Posterior cingulate gyrus (tissue), 11 donors: ENCODE results near the gene SCAMP4.
"Not testable (repeated sequence)": the region's sequence is repeated elsewhere in the genome, so short reads cannot be mapped to it uniquely, and the experiment has no call there.

ENCODE experiments used
- DNase-seq, 10 donors: peaks; one replicate each; pipeline versions ENCODE4 v3.0.0 to v3.0.0-alpha.2; 2020 to 2021; ENCODE audit warnings: mixed read lengths in 3 of 10
- intact Hi-C: fragments of 100-400 bp; cut with DNase I; formaldehyde crosslinking; loops from one replicate; pipeline ENCODE4 v1.15.1; 2023

SCAMP4 gene

GRCh38 chr19:1865172-1866010 lies 39.8 kb upstream of the SCAMP4 start:
- DNase-seq, result no peak
- intact Hi-C loops, result no loop called here

- intact Hi-C loops, result no loop called here
- DNase-seq, result no peak
Measured at GRCh38 chr19:1866693-1867348, 38.4 kb upstream of the SCAMP4 start.

- no peak for DNase-seq
- intact Hi-C loops, result no loop called here
Measured at GRCh38 chr19:1867349-1867724, 37.9 kb upstream of the SCAMP4 start.

GRCh38 chr19:1868971-1869370 lies 36.2 kb upstream of the SCAMP4 start:
- intact Hi-C loops, result no loop called here
- no peak for DNase-seq

- intact Hi-C loops, result no loop called here
- no peak for DNase-seq
Measured at GRCh38 chr19:1871140-1871597, 34.0 kb upstream of the SCAMP4 start.

GRCh38 chr19:1871630-1872029 lies 33.6 kb upstream of the SCAMP4 start:
- no peak for DNase-seq
- intact Hi-C loops, result no loop called here

- intact Hi-C loops, result no loop called here
Measured at GRCh38 chr19:1872807-1873523, 32.2 kb upstream of the SCAMP4 start.

GRCh38 chr19:1873524-1874473 lies 31.4 kb upstream of the SCAMP4 start:
- intact Hi-C loops, result no loop called here
- DNase-seq, result peak in 6 of 10 donors; percentile 45 to 93 (median 64)

More at GRCh38 chr19:1872807-1873523, 32.2 kb upstream of the SCAMP4 start:
- DNase-seq, result no peak

GRCh38 chr19:1874554-1875185 lies 30.5 kb upstream of the SCAMP4 start:
- no peak for DNase-seq

GRCh38 chr19:1875265-1875645 lies 29.9 kb upstream of the SCAMP4 start:
- intact Hi-C loops, DNase-seq: not testable (repeated sequence)

More at GRCh38 chr19:1874554-1875185, 30.5 kb upstream of the SCAMP4 start:
- intact Hi-C loops, result no loop called here

- peak; percentile 88 to 99 (median 94) for DNase-seq
- intact Hi-C loops, result no loop called here
Measured at GRCh38 chr19:1875646-1876495, 29.3 kb upstream of the SCAMP4 start.

GRCh38 chr19:1876496-1877279 lies 28.5 kb upstream of the SCAMP4 start:
- DNase-seq, intact Hi-C loops: not testable (repeated sequence)

- not testable (repeated sequence) for DNase-seq
Measured at GRCh38 chr19:1877280-1877660, 27.9 kb upstream of the SCAMP4 start.

GRCh38 chr19:1878583-1878982 lies 26.6 kb upstream of the SCAMP4 start:
- intact Hi-C loops, result not testable (repeated sequence)

More at GRCh38 chr19:1877280-1877660, 27.9 kb upstream of the SCAMP4 start:
- intact Hi-C loops, result not testable (repeated sequence)

GRCh38 chr19:1879982-1880381 lies 25.2 kb upstream of the SCAMP4 start:
- DNase-seq, intact Hi-C loops: not testable (repeated sequence)

More at GRCh38 chr19:1878583-1878982, 26.6 kb upstream of the SCAMP4 start:
- DNase-seq, result not testable (repeated sequence)

- no peak for DNase-seq
- intact Hi-C loops, result no loop called here
Measured at GRCh38 chr19:1880611-1881392, 24.4 kb upstream of the SCAMP4 start.
